Activated naive CD8-positive, alpha-beta T cell treated with anti-CD3 and anti-CD28 coated beads, Interleukin-2, amount 50 U/mL, for 16 hours (primary cell): ENCODE measurements around the gene SPIN1.
"Not testable (repeated sequence)": the region's sequence is repeated elsewhere in the genome, so short reads cannot be mapped to it uniquely, and the experiment has no call there.

Experiments used
- DNase-seq: peaks from one replicate; pipeline ENCODE4 v3.0.0-alpha.2; 2020; ENCODE audit warnings: low read depth, low spot score

SPIN1 gene

DNA sequence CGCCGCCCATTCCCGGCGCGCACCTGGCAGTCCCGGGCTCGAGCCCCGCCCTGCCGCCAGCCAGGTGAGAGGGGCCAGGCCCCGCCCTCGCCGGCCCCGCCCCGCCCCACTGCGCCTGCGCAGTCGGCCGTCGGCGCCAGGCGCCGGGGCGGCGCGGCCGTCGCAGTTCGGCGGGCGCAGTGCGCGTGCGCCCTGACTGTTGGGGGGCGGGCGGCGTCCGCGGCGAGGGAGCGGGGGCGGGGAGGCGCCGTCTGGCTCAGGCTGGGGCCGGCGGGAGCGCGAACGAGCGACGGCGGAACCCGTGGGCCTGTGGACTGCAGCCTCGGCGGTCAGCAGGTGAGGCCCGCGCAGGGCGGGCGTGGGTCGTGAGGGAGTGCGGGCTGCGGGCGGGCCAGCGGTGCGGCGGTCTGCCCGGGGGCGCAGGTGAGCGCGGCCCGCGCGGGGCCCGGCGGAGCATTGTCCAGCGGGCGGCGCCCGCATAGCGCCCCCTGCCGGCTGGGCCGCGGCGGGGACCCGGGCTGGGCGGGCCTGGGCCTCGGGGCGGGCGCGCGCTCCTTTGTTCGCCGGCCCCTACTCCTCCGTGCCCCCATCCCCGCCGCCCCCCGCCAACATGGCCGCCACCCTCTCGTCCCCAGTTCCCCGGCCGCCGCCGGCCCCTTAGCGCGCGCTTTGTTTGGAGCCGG lies at the start of gene SPIN1:
TSS of gene SPIN1 (plus strand) at position 242 of the 683 bp plus-strand sequence. CDS start 38,096 bp downstream, outside the sequence.
- DNase-seq: peak; percentile 61

GRCh38 chr9:88339317-88339716 lies 48.9 kb upstream of the SPIN1 start:
- no peak for DNase-seq

- DNase-seq: no peak
Measured at GRCh38 chr9:88342246-88342645, 46.0 kb upstream of the SPIN1 start.

DNA sequence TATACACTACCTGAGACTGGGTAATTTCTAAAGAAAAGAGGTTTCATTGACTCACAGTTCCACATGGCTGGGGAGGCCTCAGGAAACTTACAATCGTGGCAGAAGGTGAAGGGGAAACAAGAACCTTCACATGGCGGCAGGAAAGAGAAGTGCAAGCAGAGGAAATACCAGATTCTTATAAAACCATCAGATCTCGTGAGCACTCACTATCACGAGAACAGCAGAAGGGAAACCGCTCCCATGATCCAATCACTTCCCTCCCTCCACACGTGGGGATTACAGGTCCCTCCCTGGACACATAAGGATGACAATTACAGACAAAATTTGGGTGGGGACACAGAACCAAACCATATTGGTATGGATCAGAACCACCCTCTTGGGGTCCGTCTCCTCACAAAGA lies 44.2 kb upstream of the SPIN1 start:
- DNase-seq: no peak

DNA sequence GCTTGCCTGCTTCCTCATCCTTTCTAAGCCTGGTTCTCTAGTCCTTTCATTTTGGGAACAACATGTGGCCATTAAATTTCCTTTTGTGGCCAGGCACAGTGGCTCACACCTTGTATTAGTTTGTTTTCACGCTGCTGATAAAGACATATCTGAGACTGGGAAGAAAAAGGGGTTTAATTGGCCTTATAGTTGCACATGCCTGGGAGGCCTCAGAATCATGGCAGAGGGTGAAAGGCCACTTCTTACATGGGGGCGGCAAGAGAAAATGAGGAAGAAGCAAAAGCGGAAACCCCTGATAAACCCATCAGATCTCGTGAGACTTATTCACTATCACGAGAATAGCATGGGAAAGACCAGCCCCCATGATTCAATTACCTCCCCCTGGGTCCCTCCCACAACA lies 37.9 kb upstream of the SPIN1 start:
- DNase-seq: not testable (repeated sequence)

- DNase-seq: no peak
Measured at GRCh38 chr9:88355166-88355565, 33.1 kb upstream of the SPIN1 start.

DNA sequence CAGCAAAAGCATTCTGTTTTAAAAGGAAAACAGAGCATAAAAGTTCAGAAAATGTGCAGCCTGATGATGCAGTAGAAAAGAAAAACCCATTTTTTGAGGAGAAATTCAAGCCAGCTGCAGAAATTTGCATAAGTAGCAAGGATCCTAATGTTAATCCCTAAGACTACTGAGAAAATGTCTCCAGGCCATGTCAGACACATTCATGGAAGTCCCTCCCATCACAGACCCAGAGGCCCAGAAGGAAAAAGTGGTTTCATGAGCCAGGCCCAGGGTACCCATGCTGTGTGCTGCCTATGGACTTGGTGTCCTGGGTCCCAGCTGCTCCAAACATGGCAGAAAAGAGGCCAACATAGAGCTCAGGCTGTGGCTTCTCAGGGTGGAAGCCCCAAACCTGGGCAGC lies 31.0 kb upstream of the SPIN1 start:
- DNase-seq: not testable (repeated sequence)

GRCh38 chr9:88358723-88359122 lies 29.5 kb upstream of the SPIN1 start:
- DNase-seq: no peak

- DNase-seq: no peak
Measured at GRCh38 chr9:88359974-88360373, 28.3 kb upstream of the SPIN1 start.

GRCh38 chr9:88362681-88363080 lies 25.6 kb upstream of the SPIN1 start:
- DNase-seq: no peak

GRCh38 chr9:88363661-88364060 lies 24.6 kb upstream of the SPIN1 start:
- no peak for DNase-seq

DNA sequence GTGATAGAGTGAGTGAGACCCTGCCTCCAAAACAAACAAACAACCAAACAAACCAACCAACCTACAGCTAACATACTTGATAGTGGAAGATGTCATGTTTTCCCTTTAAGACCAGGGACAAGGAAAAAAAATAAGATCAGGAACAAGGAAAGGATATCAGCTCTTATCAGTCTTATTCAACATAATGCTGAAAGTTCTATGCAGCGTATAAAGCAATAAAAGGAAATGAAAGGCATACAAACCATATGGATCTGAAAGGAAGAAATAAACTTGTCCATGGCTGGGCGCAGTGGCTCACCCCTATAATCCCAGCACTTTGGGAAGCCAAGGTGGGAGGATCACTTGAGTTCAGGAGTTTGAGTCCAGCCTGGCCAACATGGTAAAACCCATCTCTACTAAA lies 23.5 kb upstream of the SPIN1 start:
- no peak for DNase-seq

DNA sequence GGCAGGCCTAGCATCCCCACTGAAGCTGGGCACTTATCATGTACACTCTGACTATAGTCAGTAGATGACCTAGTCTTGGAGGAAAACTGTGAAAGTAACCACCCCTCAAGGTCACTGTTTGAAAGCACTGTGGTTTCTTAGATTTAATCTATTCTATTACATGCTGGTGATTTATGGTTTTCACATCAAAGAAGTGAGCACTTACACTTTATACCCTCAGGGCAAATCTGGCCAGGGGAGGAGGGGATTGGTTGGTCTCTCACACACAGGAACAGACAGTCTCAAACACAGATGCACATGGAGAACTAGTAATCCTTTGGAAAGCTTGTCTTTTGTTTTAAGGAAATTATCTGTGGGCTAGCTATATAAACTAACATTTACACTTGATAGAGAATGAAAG lies 17.9 kb upstream of the SPIN1 start:
- DNase-seq: no peak

DNA sequence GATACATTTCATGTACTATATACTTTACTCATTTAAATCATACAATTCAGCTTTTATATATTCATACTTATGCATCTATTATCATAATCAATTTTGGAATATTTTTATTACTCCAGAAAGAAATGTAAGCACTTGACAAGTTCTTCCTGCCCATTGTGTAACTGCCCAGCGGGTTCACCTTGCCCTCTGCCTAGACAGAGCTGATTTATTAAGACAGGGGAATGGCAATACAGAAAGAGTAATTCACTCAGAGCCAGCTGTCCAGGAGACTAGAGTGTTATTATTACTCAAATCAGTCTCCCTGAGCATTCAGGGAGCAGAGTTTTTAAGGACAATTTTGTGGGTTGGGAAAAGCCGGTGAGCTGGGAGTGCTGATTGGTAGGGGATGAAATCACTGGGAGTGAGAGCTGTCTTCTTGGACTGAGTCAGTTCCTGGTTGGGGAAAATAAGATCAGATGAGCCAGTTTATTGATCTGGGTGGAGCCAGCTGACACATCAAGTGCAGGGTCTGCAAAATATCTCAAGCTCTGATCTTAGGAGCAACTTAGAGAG lies 16.1 kb upstream of the SPIN1 start:
- DNase-seq: no peak

DNA sequence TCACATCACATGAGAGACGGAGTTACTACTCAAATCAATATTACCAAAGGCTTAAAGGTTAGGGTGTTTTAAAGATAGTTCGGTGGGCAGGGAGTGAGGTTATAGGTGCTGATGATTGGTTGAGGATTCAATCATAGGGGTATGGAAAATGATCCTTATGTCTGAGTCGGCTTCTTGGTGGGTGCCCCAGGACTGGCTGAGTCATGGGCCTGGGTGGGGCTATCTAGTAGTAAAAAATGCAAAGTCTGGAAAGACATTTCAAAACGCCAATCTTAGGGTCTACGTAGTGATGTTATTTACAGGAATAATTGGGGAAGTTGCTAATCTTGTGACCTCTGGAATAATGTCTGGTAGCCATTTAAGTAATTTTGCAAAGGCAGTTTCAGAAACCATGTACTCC lies 15.2 kb upstream of the SPIN1 start:
- DNase-seq: no peak

DNA sequence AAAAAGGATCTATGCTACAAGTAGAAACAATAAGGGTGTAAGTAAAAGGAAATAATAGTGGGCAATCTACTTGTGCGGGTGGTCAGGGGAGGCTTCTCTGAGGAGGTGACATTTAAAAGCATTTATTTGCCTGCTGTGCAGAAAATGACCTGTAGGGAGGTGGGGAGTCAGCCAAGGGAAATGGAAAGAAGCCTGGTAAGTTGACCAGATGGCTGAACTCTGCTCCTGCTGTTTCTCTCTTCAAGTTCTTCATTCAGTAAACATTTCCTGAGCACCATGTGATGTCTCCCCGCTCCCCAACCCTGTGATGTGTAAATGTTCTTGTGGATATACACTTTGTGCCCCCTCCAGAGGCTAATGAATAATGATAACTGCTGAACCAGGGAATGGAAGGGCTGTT lies 9.9 kb upstream of the SPIN1 start:
- DNase-seq: no peak

DNA sequence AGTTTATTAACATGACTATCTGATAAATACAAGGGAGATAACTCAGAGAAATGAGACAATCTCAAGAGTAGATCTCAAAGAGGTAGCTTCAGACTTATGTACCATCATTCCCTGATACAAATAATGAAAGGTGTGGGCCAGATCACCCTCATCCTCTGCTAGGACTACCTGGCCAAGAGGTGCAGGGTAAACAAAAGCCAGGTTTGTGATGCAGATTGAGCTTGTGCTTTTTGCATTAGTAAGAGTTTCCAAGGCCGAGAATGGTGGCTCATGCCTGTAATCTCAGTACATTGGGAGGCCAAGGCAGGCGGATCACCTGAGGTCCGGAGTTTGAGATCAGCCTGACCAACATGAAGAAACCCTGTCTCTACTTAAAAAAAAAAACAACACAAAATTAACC lies 8.9 kb upstream of the SPIN1 start:
- DNase-seq: no peak

GRCh38 chr9:88380118-88380517 lies 8.1 kb upstream of the SPIN1 start:
- DNase-seq: no peak

GRCh38 chr9:88381322-88381721 lies 6.9 kb upstream of the SPIN1 start:
- not testable (repeated sequence) for DNase-seq

- no peak for DNase-seq
Measured at GRCh38 chr9:88383176-88383575, 5.1 kb upstream of the SPIN1 start.

GRCh38 chr9:88386137-88386536 lies 2.1 kb upstream of the SPIN1 start:
- DNase-seq: not testable (repeated sequence)

DNA sequence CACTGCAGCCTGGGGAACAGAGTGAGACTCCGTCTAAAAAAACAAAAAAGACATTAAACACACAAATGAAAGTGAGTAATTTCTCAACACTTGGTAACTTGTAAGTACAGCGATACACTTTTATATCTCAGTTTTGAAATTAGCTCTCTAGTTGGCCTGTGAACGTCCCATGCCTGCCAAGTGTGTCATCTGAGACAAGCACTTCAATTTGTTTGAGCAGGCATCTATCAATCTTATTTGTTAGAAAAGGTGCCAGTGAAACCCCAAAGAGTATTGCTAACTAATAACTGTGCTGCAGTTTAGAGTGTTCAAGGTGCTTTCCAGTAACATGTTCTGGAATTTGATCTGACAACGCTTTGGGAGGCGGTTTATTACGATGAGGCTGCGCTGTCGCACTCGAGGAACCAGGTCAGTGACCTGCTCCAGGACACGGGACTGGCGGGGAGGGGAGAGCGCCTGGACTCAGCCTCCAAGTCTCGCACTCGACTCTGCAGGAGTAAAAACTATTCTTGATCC lies 1.1 kb upstream of the SPIN1 start:
- DNase-seq: no peak

GRCh38 chr9:88387552-88388202 lies 567 bp upstream of the SPIN1 start:
- DNase-seq: no peak
